Effector memory CD4-positive, alpha-beta T cell (primary cell): ENCODE measurements around the gene GGTA1.
"Not testable (repeated sequence)": the region's sequence is repeated elsewhere in the genome, so short reads cannot be mapped to it uniquely, and the experiment has no call there.

Source experiments
- DNase-seq, 3 donors: peaks; one replicate each; pipeline ENCODE4 v3.0.0-alpha.2; 2020
- H3K27ac ChIP-seq: 2 replicates; pipeline ENCODE4 v1.7.0; 2013; ENCODE audit warnings: mild to moderate bottlenecking, low read length, moderate library complexity; ENCODE audit not compliant: insufficient read depth, poor library complexity, severe bottlenecking
- H3K27me3 ChIP-seq: replicated peaks from 2 replicates; pipeline ENCODE4 v1.7.0; 2013; ENCODE audit warnings: mild to moderate bottlenecking, low read length; ENCODE audit not compliant: insufficient read depth, control insufficient read depth, poor library complexity, severe bottlenecking
- H3K36me3 ChIP-seq: 2 replicates; pipeline ENCODE4 v1.7.0; 2013; ENCODE audit warnings: mild to moderate bottlenecking, low read length, moderate library complexity; ENCODE audit not compliant: control insufficient read depth, insufficient read depth
- H3K4me1 ChIP-seq: 2 replicates; pipeline ENCODE4 v1.7.0; 2013; ENCODE audit warnings: low read length, mild to moderate bottlenecking; ENCODE audit not compliant: control insufficient read depth, insufficient read depth, poor library complexity, severe bottlenecking
- H3K4me3 ChIP-seq: 2 replicates; pipeline ENCODE4 v1.7.0; 2013; ENCODE audit warnings: low read length, low read depth, mild to moderate bottlenecking; ENCODE audit not compliant: insufficient read depth, poor library complexity, severe bottlenecking
- H3K9me3 ChIP-seq: 2 replicates; pipeline ENCODE4 v1.7.0; 2013; ENCODE audit warnings: mild to moderate bottlenecking, low read length, moderate library complexity; ENCODE audit not compliant: control insufficient read depth

GGTA1 gene

DNA sequence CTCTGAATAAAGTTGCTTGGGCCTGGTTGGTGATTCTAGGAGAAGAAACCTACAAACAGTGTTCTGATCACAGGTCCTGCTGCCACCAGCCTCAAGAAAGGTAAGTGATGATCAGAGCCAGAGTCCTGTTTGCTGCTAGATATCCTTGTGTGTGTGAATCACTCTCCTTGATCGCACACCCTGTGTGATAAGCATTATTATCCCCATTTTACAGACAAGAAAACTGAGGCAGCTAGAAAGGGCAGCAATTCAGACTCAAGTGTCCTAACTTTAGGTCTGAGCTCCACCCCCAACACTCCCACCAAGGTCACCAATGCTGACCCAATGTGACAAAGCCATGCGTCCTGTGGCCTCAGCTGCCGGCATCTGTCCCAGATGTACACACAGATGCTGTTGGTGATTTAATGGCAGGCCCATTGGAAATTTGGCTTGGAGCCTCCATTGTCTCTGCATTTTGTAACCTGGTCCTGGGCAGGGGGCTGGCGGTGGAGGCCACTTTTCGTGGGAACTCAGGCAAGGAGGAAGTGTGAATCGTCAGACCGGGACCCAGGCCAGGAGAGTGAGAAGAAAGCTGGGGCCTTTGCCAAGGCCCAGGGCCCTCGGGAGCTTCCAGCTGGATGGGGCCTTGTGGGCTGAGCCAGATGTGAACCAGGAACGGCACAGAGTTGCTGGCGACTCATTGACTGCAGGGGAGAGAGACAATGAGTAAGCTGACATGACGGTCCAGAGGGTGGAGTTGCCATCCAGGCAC, 29.8 kb upstream of the GGTA1 start:
- no peaks in the 10 kb centered on the region for H3K9me3 ChIP-seq
- H3K36me3 ChIP-seq: no peaks in the 10 kb centered on the region
- no peak overlapping the region for H3K27ac ChIP-seq
- H3K27me3 ChIP-seq: no peaks in the 10 kb centered on the region
- no peak overlapping the region for H3K4me3 ChIP-seq
- no peak for DNase-seq
- H3K4me1 ChIP-seq: no peaks in the 10 kb centered on the region

DNA sequence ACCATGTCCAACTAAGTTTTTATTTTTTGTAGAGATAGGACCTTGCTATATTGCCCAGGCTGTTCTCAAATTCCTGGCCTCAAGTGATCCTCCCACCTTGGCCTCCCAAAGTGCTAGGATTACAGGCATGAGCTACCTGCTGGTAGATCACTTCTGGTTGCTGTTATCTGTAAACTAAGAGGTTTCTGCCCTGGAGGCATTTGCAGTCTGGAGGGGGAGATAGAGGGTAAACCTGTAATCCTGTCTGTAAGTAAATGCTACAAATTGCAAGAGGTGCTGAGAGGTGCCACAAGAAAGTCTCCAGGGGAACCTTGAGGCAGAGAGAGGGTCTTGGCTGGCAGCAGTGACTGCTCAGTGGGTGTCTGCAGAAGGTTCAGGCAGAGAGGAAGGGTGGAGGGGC, 29.0 kb upstream of the GGTA1 start:
- H3K9me3 ChIP-seq: no peaks in the 10 kb centered on the region
- DNase-seq: no peak
- H3K27ac ChIP-seq: no peak overlapping the region
- H3K36me3 ChIP-seq: no peaks in the 10 kb centered on the region
- no peak overlapping the region for H3K4me3 ChIP-seq
- H3K4me1 ChIP-seq: no peaks in the 10 kb centered on the region
- no peaks in the 10 kb centered on the region for H3K27me3 ChIP-seq

DNA sequence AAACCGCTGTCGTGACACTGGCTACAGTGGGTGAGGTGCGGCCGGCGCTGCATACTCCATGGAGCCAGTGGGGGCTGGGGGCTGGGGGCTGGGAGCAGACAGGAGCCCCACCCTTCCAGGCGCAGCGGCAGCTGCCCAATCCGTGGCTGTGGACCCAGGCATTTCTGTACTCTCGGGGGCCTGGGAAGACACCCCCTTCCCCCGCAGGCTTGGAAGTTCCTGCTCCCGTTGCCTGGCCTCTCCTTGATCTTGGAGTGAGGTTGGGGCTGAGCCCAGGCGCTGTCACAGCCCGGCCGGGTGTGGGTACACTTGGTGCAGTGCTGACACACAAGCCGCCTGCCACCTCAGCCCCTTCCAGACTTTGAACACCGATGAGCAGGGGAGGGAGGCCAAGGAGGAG, 27.7 kb upstream of the GGTA1 start:
- Histone ChIP-seq H3K9me3 (no peaks in the 10 kb centered on the region), H3K27ac (no peak overlapping the region), H3K4me3 (no peak overlapping the region), H3K27me3 (no peaks in the 10 kb centered on the region), H3K4me1 (no peaks in the 10 kb centered on the region), H3K36me3 (no peaks in the 10 kb centered on the region)
- DNase-seq: no peak

DNA sequence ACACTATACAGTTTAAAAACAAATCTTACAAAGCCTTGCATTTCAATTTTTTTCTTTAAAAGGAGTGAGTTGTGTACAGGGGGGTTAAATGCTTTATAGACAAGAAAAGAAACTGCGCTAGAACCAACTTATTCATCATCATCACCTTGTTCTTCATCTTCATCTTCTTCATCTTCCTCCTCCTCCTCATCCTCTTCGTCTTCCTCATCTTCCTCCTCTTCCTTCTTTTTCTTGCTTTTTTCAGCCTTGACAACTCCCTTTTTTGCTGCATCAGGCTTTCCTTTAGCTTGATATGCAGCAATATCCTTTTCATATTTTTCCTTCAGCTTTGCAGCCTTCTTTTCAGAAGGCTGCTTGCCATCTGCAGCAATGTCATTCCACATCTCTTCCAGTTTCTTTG, 20.0 kb upstream of the GGTA1 start:
- not testable (repeated sequence) for H3K4me3 ChIP-seq, H3K27ac ChIP-seq, DNase-seq, H3K4me1 ChIP-seq, H3K9me3 ChIP-seq, H3K36me3 ChIP-seq, H3K27me3 ChIP-seq

DNA sequence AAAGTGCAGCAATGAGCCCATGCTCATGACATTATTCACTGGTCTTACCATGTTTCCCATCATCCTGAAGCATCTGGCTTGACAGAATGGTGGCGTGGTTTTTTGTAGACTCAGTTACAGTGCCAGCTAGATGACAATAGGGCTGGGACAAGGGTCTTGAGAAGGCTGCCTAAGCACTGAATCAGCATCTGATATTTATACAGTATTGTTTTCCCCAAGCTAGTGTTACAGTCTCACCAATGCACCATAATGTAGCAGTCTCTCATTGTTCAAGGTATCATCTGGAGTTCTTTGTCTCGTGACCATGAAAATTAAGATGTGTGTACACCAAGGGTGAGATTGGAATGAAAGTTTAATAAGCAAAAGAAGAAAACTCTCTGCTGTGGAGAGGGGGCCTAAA, 19.0 kb upstream of the GGTA1 start:
- DNase-seq: no peak
- no peaks in the 10 kb centered on the region for H3K36me3 ChIP-seq
- H3K4me3 ChIP-seq: no peak overlapping the region
- no peaks in the 10 kb centered on the region for H3K4me1 ChIP-seq
- H3K9me3 ChIP-seq: no peaks in the 10 kb centered on the region
- no peak overlapping the region for H3K27ac ChIP-seq
- no peaks in the 10 kb centered on the region for H3K27me3 ChIP-seq

DNA sequence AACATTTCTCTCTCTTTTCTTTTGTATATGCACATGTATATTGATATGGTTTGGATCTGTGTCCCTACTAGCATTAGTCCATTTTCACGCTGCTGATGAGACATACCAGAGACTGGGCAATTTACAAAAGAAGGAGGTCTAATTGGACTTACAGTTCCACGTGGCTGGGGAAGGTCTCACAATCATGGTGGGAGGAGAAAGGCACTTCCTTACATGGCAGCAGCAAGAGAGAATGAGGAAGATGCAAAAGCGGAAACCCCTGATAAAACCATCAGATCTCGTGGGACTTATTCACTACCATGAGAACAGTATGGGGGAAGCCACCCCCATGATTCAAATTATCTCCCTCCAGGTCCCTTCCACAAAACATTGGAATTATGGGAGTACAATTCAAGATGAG, 13.5 kb upstream of the GGTA1 start:
- DNase-seq, H3K4me3 ChIP-seq, H3K27me3 ChIP-seq, H3K9me3 ChIP-seq, H3K27ac ChIP-seq, H3K36me3 ChIP-seq, H3K4me1 ChIP-seq: not testable (repeated sequence)

DNA sequence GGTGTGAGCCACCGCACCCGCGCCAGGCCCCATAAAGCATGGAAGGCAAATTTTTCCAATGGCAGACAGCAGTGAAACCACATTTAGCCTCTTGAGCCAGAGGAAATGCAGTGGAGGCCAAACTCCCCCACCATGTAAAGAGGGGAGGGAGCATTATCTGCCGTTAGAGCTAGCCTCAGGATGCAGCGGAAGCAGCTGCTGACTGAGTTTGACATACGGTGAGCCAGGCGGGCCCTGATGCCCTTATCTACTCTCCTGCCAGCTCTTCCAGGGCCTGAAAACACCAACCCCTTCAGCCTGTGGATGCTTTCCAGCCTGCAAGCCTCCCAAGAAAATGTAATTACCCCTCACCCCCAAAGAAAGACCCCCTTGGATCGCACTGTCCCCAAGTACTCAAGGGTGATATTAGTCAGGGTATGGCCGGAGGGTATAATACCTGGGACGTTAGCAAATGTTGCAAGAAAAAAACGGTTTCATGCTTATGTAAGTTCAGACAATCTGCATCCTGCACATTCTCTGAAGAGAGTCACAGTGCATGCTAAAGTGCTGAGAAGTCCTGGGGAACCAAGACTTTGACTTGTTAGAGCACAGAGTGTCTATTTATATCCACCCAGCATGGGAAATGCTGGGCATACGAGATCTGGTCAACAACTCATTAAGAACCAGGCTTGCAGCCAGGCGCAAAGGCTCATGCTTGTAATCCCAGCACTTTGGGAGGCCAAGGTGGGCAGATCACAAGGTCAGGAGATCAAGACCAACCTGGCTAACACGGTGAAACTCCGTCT, 11.3 kb upstream of the GGTA1 start:
- Histone ChIP-seq H3K9me3 (no peaks in the 10 kb centered on the region), H3K27ac (no peak overlapping the region), H3K36me3 (no peaks in the 10 kb centered on the region), H3K27me3 (no peaks in the 10 kb centered on the region), H3K4me1 (no peaks in the 10 kb centered on the region), H3K4me3 (no peak overlapping the region)
- DNase-seq: no peak

DNA sequence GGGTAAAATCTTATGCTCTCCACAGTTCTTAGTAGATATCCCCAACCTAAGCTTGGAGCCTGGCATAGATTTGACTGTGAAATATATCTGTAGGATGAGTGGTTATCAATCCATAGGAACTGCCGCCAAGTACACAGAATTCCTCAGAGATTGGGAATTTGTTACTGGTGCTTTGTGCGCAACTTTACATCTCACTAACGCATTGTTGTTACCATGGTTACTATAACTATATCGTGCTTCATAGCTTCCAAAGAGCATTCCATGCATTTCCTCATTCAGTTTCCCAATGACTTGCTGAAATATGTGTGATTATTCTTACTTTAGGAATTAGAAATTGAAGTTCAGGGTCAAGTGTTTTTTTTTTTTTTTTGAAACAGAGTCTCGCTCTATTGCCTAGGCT, 9.5 kb upstream of the GGTA1 start:
- Histone ChIP-seq H3K27ac (no peak overlapping the region), H3K36me3 (no peaks in the 10 kb centered on the region), H3K4me1 (no peaks in the 10 kb centered on the region), H3K9me3 (no peaks in the 10 kb centered on the region), H3K4me3 (no peak overlapping the region), H3K27me3 (no peaks in the 10 kb centered on the region)
- no peak for DNase-seq

DNA sequence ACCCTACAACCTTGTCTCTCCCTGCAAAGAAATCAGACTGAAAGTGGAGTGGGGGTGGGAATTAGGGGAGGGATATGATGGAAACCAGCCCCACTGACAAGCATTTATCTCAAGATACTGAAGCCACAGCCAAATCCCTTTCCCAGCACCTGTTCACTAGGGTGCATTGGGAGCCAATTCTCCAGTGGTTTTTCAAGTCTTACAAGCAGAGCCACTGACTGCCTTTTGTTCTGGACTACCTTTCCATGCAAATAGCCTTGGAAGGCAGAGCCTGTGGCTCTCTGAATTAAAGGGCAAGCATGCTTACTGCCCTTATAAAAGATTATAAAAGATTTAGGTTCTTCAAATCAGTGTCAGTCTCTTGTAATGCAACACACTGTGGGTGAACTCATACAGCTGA, 8.8 kb upstream of the GGTA1 start:
- H3K4me3 ChIP-seq: no peak overlapping the region
- no peaks in the 10 kb centered on the region for H3K27me3 ChIP-seq
- H3K9me3 ChIP-seq: no peaks in the 10 kb centered on the region
- H3K4me1 ChIP-seq: no peaks in the 10 kb centered on the region
- DNase-seq: no peak
- H3K36me3 ChIP-seq: no peaks in the 10 kb centered on the region
- H3K27ac ChIP-seq: no peak overlapping the region

DNA sequence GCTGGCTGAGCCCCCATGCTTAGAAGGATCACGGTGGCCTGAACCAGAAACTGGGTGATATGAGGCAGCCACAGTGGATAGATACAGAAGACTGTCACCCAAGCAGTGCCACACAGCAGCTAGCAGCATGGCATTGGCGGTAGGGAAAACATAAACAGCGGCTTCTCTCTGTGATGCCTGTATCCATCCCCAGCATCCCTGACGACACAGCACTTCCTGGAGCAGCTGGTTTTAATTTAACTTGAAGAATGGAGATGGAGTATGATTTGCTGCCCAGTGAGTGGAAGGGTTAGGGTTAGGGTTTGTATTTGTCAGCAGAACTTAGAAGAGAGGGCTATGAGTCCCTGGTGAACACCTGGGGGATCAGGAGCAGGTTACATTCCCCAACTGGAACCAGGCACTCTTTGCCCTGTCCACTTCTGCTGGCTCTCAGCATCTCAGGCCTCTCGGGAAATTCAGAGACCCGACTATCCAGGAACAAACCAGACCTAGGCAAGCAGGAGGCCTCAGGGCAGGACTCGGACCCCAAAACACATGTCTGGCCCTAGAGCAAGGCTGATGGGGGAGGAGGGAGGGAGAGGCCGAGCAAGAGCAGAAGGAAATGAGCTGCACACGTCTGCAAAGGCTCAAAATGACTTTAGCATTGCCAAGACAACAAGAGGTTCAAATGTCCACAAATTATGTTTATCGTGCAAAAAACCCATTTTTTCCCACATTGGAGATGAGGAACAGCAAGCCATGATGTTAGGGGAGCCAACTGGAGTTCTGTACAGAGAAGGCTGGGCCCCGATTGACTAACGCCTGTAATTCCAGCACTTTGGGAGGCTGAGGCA, 6.5 kb upstream of the GGTA1 start:
- DNase-seq: no peak
- H3K36me3 ChIP-seq: no peaks in the 10 kb centered on the region
- H3K4me1 ChIP-seq: no peaks in the 10 kb centered on the region
- H3K9me3 ChIP-seq: no peaks in the 10 kb centered on the region
- H3K27ac ChIP-seq: no peak overlapping the region
- H3K4me3 ChIP-seq: no peak overlapping the region
- H3K27me3 ChIP-seq: no peaks in the 10 kb centered on the region
